M059J (cell line): ENCODE data around the gene TRAF2. TPM values are rescaled to one million over a fixed set of nuclear protein-coding genes. Genes with fewer than 3 reads are reported as not detected.

Experiments
- DNase-seq: peaks from one replicate; pipeline ENCODE4 v3.0.0-alpha.2; 2012; ENCODE audit warnings: low read depth
- total RNA-seq: library from RNA; depleted of rRNA; stranded (reverse); fragments of >200 nt; shearing (Covaris generic); gene quantifications from 2 replicates; pipeline ENCODE4 v1.2.3, GENCODE V29; 2014

The TRAF2 gene
- total RNA-seq, 1 experiment from 2014 or later = 26.8 TPM

DNA sequence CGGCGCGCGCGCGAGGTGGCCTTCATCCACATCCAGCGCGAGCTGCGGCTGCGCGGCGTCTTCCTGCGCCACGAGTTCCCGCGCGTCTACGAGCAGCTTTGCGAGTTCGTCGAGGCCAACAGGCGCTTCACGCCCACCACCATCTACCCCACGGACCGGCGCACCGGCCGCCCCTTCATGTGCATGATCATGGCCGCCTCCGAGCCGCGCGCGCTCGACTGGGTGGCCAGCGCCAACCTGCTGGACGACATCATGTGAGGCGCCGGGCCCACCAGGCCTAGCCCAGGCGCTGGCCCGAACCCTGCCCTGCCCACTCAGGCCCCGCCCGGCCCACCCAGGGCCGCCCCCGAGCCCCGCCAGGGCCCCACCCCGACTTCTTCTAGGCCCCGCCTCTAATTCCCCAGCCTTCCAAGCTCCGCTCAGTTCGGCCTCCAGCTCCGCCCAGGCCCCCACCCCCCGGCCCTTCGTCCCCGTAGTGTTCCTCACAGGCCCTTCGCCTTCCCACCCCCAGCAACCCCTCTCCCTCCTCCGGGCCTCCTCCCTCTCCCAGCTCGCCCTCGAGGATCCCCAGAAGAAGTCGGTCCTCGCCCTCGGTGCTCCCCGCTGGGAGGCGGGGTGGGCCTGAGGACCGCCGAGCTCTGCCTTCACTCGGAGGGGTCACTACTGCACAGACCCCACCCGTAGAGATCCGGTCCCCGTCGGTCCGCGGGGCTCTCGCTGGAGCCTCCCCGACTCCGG, 39.1 kb upstream of the TRAF2 start:
- no peak for DNase-seq

DNA sequence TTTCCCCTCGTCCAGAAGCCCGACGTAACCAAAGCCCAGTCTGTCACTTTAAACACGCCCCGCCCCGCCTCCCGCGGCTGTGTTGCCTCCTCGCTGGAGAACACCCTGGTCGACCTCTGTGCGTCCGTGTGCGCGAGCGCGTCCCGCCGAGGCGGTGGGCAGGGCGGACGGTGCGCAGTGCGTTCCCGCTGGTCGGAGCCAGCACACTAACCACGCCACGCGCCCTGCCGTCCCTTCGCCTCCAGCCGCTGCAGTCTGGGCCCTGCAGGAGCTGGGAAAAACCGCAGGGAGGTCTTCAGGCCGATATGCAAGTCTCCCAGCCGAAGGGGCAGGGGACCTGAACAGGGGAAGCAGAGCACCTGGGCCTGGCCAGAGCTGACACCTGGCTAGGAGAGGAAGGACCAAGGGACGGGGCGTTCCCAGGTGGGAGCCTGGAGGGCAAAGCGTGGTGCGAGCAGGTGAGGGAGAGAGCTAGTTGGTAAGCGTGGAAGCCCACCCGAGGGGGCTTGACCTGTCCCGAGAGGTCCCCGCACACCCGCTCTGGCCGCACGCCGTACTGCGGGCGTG, 38.4 kb upstream of the TRAF2 start:
- DNase-seq = peak; percentile 46

GRCh38 chr9:136848393-136849037, 37.8 kb upstream of the TRAF2 start:
- DNase-seq = peak; percentile 55

- peak; percentile 98 for DNase-seq
These were observed 37.0 kb upstream of the TRAF2 start, which contains the start of gene PHPT1 for GRCh38 chr9:136849038-136849959. Gene PHPT1 (plus strand): TSS chr9:136849409. CDS start chr9:136849431, 22 bp downstream.

DNA sequence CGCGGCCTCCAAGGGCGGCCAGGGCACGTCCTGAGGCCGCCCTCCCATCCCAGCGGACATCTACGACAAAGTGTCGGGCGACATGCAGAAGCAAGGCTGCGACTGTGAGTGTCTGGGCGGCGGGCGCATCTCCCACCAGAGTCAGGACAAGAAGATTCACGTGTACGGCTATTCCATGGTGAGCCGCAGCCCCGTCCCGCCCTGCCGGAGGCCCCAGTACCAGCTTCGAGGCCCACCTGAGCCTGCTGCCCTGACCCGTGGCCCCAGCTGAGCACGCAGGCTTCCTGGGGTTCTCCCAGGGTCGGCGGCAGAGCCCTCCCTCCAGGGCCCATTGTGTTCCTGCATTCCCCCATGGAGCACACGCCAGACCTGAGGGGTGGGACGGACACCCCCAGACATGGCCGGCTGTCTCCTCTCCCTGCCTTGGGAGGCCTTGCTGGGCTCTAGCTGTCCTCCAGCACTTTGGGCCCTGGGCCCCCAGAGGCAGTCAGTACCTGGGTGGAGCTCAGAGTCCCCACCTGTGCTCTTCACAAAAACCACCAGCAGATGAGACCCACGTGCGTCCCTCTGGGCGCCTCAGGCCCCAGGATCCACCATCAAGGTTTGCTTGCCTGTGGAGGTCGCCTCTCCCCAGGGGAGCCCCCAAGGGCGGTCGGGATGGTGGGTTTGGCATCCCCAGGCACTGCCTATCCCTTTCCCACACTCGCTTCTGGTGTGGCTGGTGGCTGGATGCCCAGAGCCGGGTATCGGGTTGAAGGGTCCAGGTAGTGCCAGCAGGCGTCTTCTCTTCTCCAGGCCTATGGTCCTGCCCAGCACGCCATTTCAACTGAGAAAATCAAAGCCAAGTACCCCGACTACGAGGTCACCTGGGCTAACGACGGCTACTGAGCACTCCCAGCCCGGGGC, 36.1 kb upstream of the TRAF2 start:
- no peak for DNase-seq

- DNase-seq = no peak
These were observed 35.2 kb upstream of the TRAF2 start for GRCh38 chr9:136850866-136851775.

- no peak for DNase-seq
These were observed 34.2 kb upstream of the TRAF2 start, which contains the start of gene MAMDC4 for GRCh38 chr9:136851941-136852663. Gene MAMDC4 (plus strand): TSS chr9:136852346. CDS start chr9:136852417, 71 bp downstream.

DNA sequence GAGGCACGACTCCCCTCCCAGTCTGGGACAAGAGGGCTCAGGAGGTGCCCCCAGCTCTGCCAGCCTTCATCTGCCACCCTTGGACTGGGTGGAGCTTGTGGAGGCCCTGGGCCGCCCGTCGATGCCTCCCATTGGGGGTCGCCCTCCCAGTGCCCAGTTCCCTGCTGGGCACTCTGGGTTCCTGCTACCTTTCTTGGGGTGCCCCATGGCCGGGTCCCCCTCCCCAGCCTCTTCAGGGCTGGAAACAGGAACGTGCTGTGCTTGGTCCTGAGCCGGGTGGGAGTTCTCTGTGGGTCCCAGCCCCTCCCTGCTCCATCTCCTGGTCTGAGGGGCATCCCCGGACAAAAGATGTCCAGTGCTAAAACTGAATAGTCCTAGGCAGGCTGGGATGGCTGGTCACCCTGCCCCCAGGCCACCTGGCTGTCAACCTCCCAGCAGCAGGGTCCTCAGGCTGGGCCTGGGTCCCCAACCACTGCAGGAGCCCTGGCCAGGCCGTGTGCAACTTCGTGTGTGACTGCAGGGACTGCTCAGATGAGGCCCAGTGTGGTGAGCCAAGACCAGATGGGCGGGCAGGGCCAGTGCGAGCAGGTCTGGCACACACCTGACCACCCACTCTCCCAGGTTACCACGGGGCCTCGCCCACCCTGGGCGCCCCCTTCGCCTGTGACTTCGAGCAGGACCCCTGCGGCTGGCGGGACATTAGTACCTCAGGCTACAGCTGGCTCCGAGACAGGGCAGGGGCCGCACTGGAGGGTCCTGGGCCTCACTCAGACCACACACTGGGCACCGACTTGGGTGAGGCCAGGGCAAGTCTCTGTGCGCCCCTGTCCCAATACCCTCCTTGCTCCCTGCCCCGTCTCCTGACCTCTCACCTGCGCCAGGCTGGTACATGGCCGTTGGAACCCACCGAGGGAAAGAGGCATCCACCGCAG, 33.4 kb upstream of the TRAF2 start:
- DNase-seq = no peak

DNA sequence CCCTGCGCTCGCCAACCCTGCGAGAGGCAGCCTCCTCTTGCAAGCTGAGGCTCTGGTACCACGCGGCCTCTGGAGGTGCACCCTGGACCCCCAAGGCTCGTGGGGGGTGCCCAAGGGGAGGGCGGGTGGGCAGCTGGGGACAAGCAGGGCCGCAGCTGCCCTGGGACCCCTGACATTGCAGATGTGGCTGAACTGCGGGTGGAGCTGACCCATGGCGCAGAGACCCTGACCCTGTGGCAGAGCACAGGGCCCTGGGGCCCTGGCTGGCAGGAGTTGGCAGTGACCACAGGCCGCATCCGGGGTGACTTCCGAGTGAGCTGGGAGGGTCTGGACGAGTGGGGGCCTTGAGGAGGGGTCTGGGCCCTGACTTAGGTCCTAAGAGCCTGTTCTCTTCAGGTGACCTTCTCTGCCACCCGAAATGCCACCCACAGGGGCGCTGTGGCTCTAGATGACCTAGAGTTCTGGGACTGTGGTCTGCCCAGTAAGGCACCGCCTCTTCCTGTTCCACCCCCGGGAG, 32.7 kb upstream of the TRAF2 start:
- DNase-seq = no peak

DNA sequence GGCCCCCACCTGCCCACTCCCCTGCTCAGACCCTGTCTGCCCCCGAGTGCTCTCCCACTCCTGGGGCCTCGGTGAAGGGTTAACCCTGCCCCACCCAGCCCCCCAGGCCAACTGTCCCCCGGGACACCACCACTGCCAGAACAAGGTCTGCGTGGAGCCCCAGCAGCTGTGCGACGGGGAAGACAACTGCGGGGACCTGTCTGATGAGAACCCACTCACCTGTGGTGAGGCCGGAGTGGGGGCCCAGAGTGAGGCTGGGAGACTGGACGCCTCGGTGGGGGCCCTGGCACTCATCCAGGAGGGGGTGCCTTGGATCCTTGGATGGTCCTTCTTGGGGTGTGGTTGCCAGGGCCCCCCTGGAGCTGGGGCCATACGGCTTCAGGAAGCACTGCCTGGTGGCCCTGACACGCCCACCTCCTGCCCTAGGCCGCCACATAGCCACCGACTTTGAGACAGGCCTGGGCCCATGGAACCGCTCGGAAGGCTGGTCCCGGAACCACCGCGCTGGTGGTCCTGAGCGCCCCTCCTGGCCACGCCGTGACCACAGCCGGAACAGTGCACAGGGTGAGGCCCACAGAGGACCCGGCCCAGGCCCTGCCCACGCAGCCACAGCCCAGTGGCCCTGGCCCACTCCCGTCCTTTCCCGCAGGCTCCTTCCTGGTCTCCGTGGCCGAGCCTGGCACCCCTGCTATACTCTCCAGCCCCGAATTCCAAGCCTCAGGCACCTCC, 32.0 kb upstream of the TRAF2 start:
- DNase-seq = no peak

DNA sequence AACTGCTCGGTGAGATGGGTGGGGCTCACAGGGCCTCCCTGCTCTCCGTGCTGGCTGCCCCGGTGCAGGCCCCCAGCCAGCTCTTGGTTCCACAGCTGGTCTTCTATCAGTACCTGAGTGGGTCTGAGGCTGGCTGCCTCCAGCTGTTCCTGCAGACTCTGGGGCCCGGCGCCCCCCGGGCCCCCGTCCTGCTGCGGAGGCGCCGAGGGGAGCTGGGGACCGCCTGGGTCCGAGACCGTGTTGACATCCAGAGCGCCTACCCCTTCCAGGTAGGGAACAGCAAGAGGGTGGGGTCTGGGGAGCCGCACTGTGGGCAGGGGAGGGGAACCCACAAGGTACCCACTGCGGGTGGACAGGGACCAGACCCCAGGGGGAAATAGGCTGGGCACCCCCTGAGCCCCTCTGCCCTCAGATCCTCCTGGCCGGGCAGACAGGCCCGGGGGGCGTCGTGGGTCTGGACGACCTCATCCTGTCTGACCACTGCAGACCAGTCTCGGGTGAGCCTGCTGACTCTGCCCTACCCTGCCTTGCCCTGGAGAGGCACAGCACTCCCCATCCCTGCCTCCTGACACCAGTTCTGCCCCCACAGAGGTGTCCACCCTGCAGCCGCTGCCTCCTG, 31.4 kb upstream of the TRAF2 start:
- no peak for DNase-seq

GRCh38 chr9:136855461-136856078, 30.7 kb upstream of the TRAF2 start:
- no peak for DNase-seq

GRCh38 chr9:136856079-136856476, 30.2 kb upstream of the TRAF2 start:
- no peak for DNase-seq

DNA sequence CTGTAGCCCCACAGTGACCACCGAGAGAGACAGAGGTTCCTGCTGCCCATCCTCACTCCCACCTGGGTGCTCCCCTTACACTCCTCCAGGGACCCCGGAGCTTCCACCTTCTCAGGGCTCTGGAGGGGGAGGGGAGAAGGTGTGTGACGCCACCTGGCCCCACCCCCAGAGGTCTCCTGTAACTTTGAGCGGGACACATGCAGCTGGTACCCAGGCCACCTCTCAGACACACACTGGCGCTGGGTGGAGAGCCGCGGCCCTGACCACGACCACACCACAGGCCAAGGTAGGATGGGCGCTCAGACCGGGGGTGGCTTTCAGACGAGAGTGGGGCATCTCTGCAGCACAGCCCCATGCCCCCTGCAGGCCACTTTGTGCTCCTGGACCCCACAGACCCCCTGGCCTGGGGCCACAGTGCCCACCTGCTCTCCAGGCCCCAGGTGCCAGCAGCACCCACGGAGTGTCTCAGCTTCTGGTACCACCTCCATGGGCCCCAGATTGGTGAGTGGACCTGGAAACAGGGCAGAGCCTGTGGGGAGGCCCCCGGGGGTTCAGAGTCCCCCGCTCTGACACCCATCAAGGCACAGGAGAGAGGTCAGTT, 29.7 kb upstream of the TRAF2 start:
- DNase-seq = no peak

DNA sequence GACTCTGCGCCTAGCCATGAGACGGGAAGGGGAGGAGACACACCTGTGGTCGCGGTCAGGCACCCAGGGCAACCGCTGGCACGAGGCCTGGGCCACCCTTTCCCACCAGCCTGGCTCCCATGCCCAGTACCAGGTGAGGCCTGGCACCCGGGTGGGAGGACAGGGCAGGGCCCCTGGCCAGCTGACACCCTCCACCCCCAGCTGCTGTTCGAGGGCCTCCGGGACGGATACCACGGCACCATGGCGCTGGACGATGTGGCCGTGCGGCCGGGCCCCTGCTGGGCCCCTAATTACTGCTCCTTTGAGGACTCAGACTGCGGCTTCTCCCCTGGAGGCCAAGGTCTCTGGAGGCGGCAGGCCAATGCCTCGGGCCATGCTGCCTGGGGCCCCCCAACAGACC, 29.1 kb upstream of the TRAF2 start:
- no peak for DNase-seq
